SK-N-SH (cell line): Measurements from ENCODE around the gene JAKMIP1. TPM values are rescaled to one million over a fixed set of nuclear protein-coding genes. Genes with fewer than 3 reads are reported as not detected.
A peak's percentile ranks its signal among the peaks of the same experiment; 100 is the strongest.

ENCODE experiments used
- CTCF ChIA-PET: fragments of 300-600, 350-600 bp; formaldehyde crosslinking; extraction: SDS; loops from one replicate; lab custom pipeline; 2021; lab: Yijun Ruan, JAX
- POLR2A ChIA-PET: fragments of 350-600 bp; sonication (Branson Sonifier 250); formaldehyde crosslinking; extraction: SDS; loops from one replicate; lab custom pipeline; 2020; ENCODE audit warnings: antibody characterized with exemption, inconsistent platforms; lab: Yijun Ruan, JAX
- DNase-seq: peaks from one replicate; pipeline ENCODE4 v3.0.0; 2012
- H2AFZ ChIP-seq: fragments of 200-600 bp; sonication (generic); 2 replicates; pipeline ENCODE4 v1.8.1; 2016; ENCODE audit warnings: antibody characterized with exemption, mild to moderate bottlenecking, low read depth
- H3F3A ChIP-seq: fragments of 200-600 bp; sonication (generic); replicated peaks from 2 replicates; pipeline ENCODE3; 2016; ENCODE audit warnings: antibody characterized with exemption, mild to moderate bottlenecking; ENCODE audit not compliant: insufficient read depth
- H3K27ac ChIP-seq, 2 experiments: fragments of 200-500 bp in 1 of 2; fragments of 200-600 bp in 1 of 2; sonication (Bioruptor generic) in 1 of 2; sonication (generic), shearing (Covaris generic) in 1 of 2; 2 replicates each; pipeline versions ENCODE4 v1.5.1 to v1.6.1; 2014 to 2016; ENCODE audit warnings: low read depth in 2 of 2, inconsistent platforms in 1 of 2, low read length in 1 of 2, mild to moderate bottlenecking in 1 of 2, mixed read lengths in 1 of 2
- H3K27me3 ChIP-seq: fragments of 200-600 bp; sonication (generic), shearing (Covaris generic); 2 replicates; pipeline ENCODE4 v1.6.1; 2016; ENCODE audit warnings: mixed run types; ENCODE audit not compliant: insufficient read depth
- H3K36me3 ChIP-seq, 2 experiments: fragments of 200-500 bp in 1 of 2; fragments of 200-600 bp in 1 of 2; sonication (Bioruptor generic) in 1 of 2; sonication (generic) in 1 of 2; replicated peaks in 1 of 2; 2 replicates each; pipeline versions ENCODE3 to v1.5.1; 2014 to 2016; ENCODE audit warnings: low read length in 1 of 2, mild to moderate bottlenecking in 1 of 2; ENCODE audit not compliant: insufficient read depth in 2 of 2, control insufficient read depth in 1 of 2
- H3K4me1 ChIP-seq, 2 experiments: fragments of 200-500 bp in 1 of 2; fragments of 200-600 bp in 1 of 2; sonication (Bioruptor generic) in 1 of 2; sonication (generic), shearing (Covaris generic) in 1 of 2; 2 replicates each; pipeline versions ENCODE4 v1.5.1 to v1.6.1; 2014 to 2016; ENCODE audit warnings: low read depth in 1 of 2, low read length in 1 of 2, mixed run types in 1 of 2; ENCODE audit not compliant: insufficient read depth in 2 of 2, control insufficient read depth in 1 of 2
- H3K4me2 ChIP-seq: fragments of 200-600 bp; sonication (generic), shearing (Covaris generic); 2 replicates; pipeline ENCODE4 v1.6.1; 2017; ENCODE audit warnings: mixed run types
- H3K4me3 ChIP-seq, 2 experiments: fragments of 200-500 bp in 1 of 2; fragments of 200-600 bp in 1 of 2; sonication (Bioruptor generic) in 1 of 2; sonication (generic), shearing (Covaris generic) in 1 of 2; 2 replicates each; pipeline versions ENCODE4 v1.5.1 to v1.8.1; 2014 to 2016; ENCODE audit warnings: low read depth in 2 of 2, inconsistent platforms in 1 of 2, low read length in 1 of 2, mild to moderate bottlenecking in 1 of 2, mixed read lengths in 1 of 2, moderate library complexity in 1 of 2
- H3K79me2 ChIP-seq: fragments of 200-600 bp; sonication (generic); 2 replicates; pipeline ENCODE4 v1.8.1; 2017; ENCODE audit warnings: mild to moderate bottlenecking; ENCODE audit not compliant: insufficient read depth
- H3K9ac ChIP-seq: fragments of 200-600 bp; sonication (generic); 2 replicates; pipeline ENCODE4 v1.6.1; 2017; ENCODE audit warnings: mixed run types
- H3K9me2 ChIP-seq: fragments of 200-600 bp; sonication (generic); 2 replicates; pipeline ENCODE4 v1.6.1; 2017; ENCODE audit warnings: mixed run types
- H3K9me3 ChIP-seq: fragments of 200-600 bp; sonication (generic); 2 replicates; pipeline ENCODE4 v1.6.1; 2017; ENCODE audit warnings: mixed run types, mild to moderate bottlenecking, moderate library complexity
- H4K20me1 ChIP-seq: fragments of 200-600 bp; sonication (generic); 2 replicates; pipeline ENCODE4 v1.6.1; 2017; ENCODE audit warnings: mild to moderate bottlenecking, mixed run types; ENCODE audit not compliant: insufficient read depth
- CHD2 ChIP-seq: fragments of 150-350 bp; IDR thresholded peaks from 2 replicates; pipeline ENCODE4 v1.6.1; 2018; ENCODE audit warnings: low read length; ENCODE audit not compliant: partially characterized antibody
- EP300 ChIP-seq, 2 experiments: IDR thresholded peaks; 2 replicates each; pipeline versions ENCODE4 v1.4.0 to v1.6.1; 2012; ENCODE audit warnings: borderline replicate concordance in 1 of 2, low read depth in 1 of 2, low read length in 1 of 2
- FOXJ3 ChIP-seq: sonication (generic); formaldehyde crosslinking; IDR thresholded peaks from 2 replicates; pipeline ENCODE4 v1.5.1; 2020; ENCODE audit warnings: mild to moderate bottlenecking, missing genetic modification reagents
- GATA2 ChIP-seq: sonication (generic); formaldehyde crosslinking; IDR thresholded peaks from 2 replicates; pipeline ENCODE4 v1.5.0; 2020; ENCODE audit warnings: mild to moderate bottlenecking, missing genetic modification reagents
- JUND ChIP-seq: IDR thresholded peaks from 2 replicates; pipeline ENCODE4 v1.4.0; 2012
- MXI1 ChIP-seq: IDR thresholded peaks from 2 replicates; pipeline ENCODE4 v1.6.1; 2012; ENCODE audit warnings: mild to moderate bottlenecking, low read depth, low read length, improper control_type of control experiment
- POLR2AphosphoS5 ChIP-seq: IDR thresholded peaks from 2 replicates; pipeline ENCODE4 v1.6.1; 2012; ENCODE audit warnings: low read depth, low read length
- RAD21 ChIP-seq: IDR thresholded peaks from 2 replicates; pipeline ENCODE4 v1.6.1; 2012; ENCODE audit warnings: mild to moderate bottlenecking, low read length
- RCOR1 ChIP-seq: fragments of 150-350 bp; IDR thresholded peaks from 2 replicates; pipeline ENCODE4 v1.6.1; 2017; ENCODE audit warnings: antibody characterized with exemption, low read length
- WGBS: methylation state at CpG from one replicate; pipeline ENCODE4 v1.1.6; 2017; ENCODE audit warnings: low lambda C conversion rate; 5-methylcytosine and 5-hydroxymethylcytosine counted together
- polyA plus RNA-seq, 3 experiments: library from polyadenylated mRNA; depleted of rRNA; stranded (reverse); fragments of >200 nt; gene quantifications; 2 replicates each; pipeline ENCODE4 v1.2.3, GENCODE V29; 2012
- TF ChIP-seq, protein P1 (sequence below): IDR thresholded peaks from 2 replicates; pipeline ENCODE4 v1.4.0; 2012; ENCODE audit warnings: low read depth

Gene JAKMIP1
- polyA plus RNA-seq, 1 of the 3 experiments (the other 2 are of a cell fraction), result 0.54 TPM

DNA sequence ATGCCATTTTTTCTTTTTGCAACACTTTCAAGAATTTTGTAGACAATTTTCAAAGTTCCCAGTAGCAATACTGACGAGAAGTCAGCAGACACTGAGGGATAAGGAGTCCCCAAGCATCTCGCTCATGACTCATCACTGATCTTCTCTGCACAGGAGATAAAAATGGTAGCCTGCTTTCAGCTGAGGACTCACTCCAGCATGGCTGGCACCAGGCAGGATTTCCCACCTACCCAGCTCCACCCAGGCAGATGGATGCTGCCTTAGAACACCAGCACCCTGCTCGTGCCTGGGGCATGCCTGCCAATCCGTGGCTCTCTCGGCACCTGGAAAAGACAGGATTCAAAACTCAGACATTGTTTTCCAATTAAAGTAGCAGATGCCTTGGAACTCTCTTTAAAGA is 24.9 kb downstream of the JAKMIP1 start:
- CTCF ChIA-PET, result no interaction called here
- H3K9ac ChIP-seq, result no peak overlapping the region
- no peak overlapping the region for H2AFZ ChIP-seq
- peak overlapping the region in 1 of 2 experiments; percentile 98; a peak in 2 of 4 replicates for H3K27ac ChIP-seq
- H3K4me2 ChIP-seq, result no peak overlapping the region
- 39% methylated on average over 5 of the region's 5 CpGs for WGBS
- no peaks in the 10 kb centered on the region for H3K79me2 ChIP-seq
- no peaks in the 10 kb centered on the region for H3K27me3 ChIP-seq
- H3K4me3 ChIP-seq, result no peak overlapping the region
- no peaks in the 10 kb centered on the region for H4K20me1 ChIP-seq
- no peaks in the 10 kb centered on the region for H3F3A ChIP-seq
- H3K9me3 ChIP-seq, result no peaks in the 10 kb centered on the region; the same call in 1 of the 2 replicates
- no peaks in the 10 kb centered on the region for H3K36me3 ChIP-seq
- H3K9me2 ChIP-seq, result no peaks in the 10 kb centered on the region
- POLR2A ChIA-PET, result no interaction called here
- H3K4me1 ChIP-seq, result peaks cover 0 to 57% of the 10 kb centered on the region in 2 experiments; a peak in 2 of 4 replicates
- TF ChIP-seq RCOR1 (no peak), POLR2AphosphoS5 (no peak), MXI1 (peak; percentile 19; the same call in 1 of the 2 replicates), EP300 (IDR thresholded peaks at IDR 0.05; ENCODE audit: borderline replicate concordance in 1 of 2, low read depth in 1 of 2, low read length in 1 of 2) (peak in 1 of 2 experiments; percentile 10; a peak in 1 of 4 replicates), GATA2 (no peak), FOXJ3 (CRISPR knock-in tag) (no peak), RAD21 (no peak), CHD2 (no peak)
- no peak for DNase-seq

DNA sequence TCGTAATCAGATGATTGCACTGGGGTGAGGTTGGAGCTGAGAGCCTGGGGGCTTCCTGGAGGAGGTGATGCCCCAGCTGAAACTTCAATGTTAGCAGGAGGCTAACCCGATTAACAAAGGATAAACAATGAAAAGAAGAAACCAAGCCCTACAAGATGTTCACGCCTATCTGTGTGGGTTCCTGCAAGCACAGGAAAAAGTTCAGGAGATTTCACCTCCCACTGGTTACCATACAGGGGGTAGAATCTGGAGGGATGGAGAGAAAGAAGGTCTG is 27.5 kb downstream of the JAKMIP1 start:
- Histone ChIP-seq H3K79me2 (no peaks in the 10 kb centered on the region), H3K4me1 (peaks cover 0 to 57% of the 10 kb centered on the region in 2 experiments; a peak in 2 of 4 replicates), H3K36me3 (no peaks in the 10 kb centered on the region), H3K9me3 (no peaks in the 10 kb centered on the region), H3F3A (no peaks in the 10 kb centered on the region), H3K27me3 (no peaks in the 10 kb centered on the region), H3K9ac (no peak overlapping the region), H3K9me2 (no peaks in the 10 kb centered on the region), H2AFZ (no peak overlapping the region), H3K4me3 (no peak overlapping the region), H4K20me1 (no peaks in the 10 kb centered on the region)
- DNase-seq, result no peak
- 37% methylated on average over 3 of the region's 3 CpGs for WGBS
- CTCF ChIA-PET, result interaction anchor here (0.7 to 1.7 kb wide), 8 partner anchors 10 to 175 kb away, joined by 3 to 9 read pairs (median 3); no protein-coding TSS in a partner anchor
- POLR2A ChIA-PET, result interaction anchor here (1.0 to 2.8 kb wide), 3 partner anchors 10 to 27 kb away, joined by 3 to 27 read pairs (median 4); partner anchors contain the start of gene JAKMIP1
- no peak for TF ChIP-seq FOXJ3 (CRISPR knock-in tag)
- TF ChIP-seq, protein P1, sequence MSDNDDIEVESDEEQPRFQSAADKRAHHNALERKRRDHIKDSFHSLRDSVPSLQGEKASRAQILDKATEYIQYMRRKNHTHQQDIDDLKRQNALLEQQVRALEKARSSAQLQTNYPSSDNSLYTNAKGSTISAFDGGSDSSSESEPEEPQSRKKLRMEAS, result no peak
- TF ChIP-seq EP300 (IDR thresholded peaks at IDR 0.05; ENCODE audit: borderline replicate concordance in 1 of 2, low read depth in 1 of 2, low read length in 1 of 2), result peak in 1 of 2 experiments; percentile 20; a peak in 1 of 4 replicates
- no peak for TF ChIP-seq JUND
- TF ChIP-seq, all 33 proteins: peak for 1
- H3K27ac ChIP-seq, result peak overlapping the region in 1 of 2 experiments; percentile 98; a peak in 2 of 4 replicates
- no peak overlapping the region for H3K4me2 ChIP-seq
